Ishikawa (cell line): ENCODE data around the gene RUFY2.

ENCODE experiments used
- CEBPB ChIP-seq: IDR thresholded peaks from 2 replicates; pipeline ENCODE4 v1.6.1; 2012
- CREB1 ChIP-seq: IDR thresholded peaks from 2 replicates; pipeline ENCODE4 v1.6.1; 2012; ENCODE audit warnings: low read depth
- EGR1 ChIP-seq: IDR thresholded peaks from 2 replicates; pipeline ENCODE4 v1.6.1; 2012
- EP300 ChIP-seq: IDR thresholded peaks from 2 replicates; pipeline ENCODE4 v1.6.1; 2012; ENCODE audit warnings: borderline replicate concordance
- FOXM1 ChIP-seq: IDR thresholded peaks from 2 replicates; pipeline ENCODE4 v1.6.1; 2012; ENCODE audit warnings: low read depth, borderline replicate concordance
- MAX ChIP-seq: IDR thresholded peaks from 2 replicates; pipeline ENCODE4 v1.6.1; 2012
- NFIC ChIP-seq: IDR thresholded peaks from 2 replicates; pipeline ENCODE4 v1.6.1; 2012
- RAD21 ChIP-seq: IDR thresholded peaks from 2 replicates; pipeline ENCODE4 v1.6.1; 2012; ENCODE audit warnings: low read depth
- REST ChIP-seq: IDR thresholded peaks from 2 replicates; pipeline ENCODE4 v1.6.1; 2012; ENCODE audit warnings: low read depth, mild to moderate bottlenecking
- TAF1 ChIP-seq: IDR thresholded peaks from 2 replicates; pipeline ENCODE4 v1.6.1; 2012; ENCODE audit warnings: low read depth, mild to moderate bottlenecking
- TCF12 ChIP-seq: IDR thresholded peaks from 2 replicates; pipeline ENCODE4 v1.6.1; 2012; ENCODE audit warnings: low read depth
- TEAD4 ChIP-seq: IDR thresholded peaks from 2 replicates; pipeline ENCODE4 v1.6.1; 2012
- USF1 ChIP-seq: IDR thresholded peaks from 2 replicates; pipeline ENCODE4 v1.6.1; 2012
- YY1 ChIP-seq: IDR thresholded peaks from 2 replicates; pipeline ENCODE4 v1.6.1; 2012; ENCODE audit warnings: low read depth
- ZBTB7A ChIP-seq: IDR thresholded peaks from 2 replicates; pipeline ENCODE4 v1.6.1; 2012; ENCODE audit warnings: low read depth

RUFY2 gene

GRCh38 chr10:68419376-68419775 is 12.3 kb upstream of the RUFY2 start:
- TF ChIP-seq YY1 (no peak), TEAD4 (no peak), TCF12 (no peak), CEBPB (no peak), MAX (no peak), ZBTB7A (no peak), EGR1 (no peak), REST (no peak), NFIC (no peak), USF1 (no peak), TAF1 (no peak)

GRCh38 chr10:68408898-68409518 is 1.9 kb upstream of the RUFY2 start:
- TF ChIP-seq MAX (no peak), TCF12 (no peak), USF1 (no peak), EGR1 (no peak), ZBTB7A (no peak), TAF1 (no peak)

GRCh38 chr10:68406111-68406814 is 814 bp downstream of the RUFY2 start:
- no peak for TF ChIP-seq TCF12
- no peak for TF ChIP-seq TAF1
- TF ChIP-seq RAD21, result no peak
- TF ChIP-seq ZBTB7A, result 0 out of 2 replicates have a peak, but pooled peaks have one; percentile 48

GRCh38 chr10:68403701-68404100 is 3.4 kb downstream of the RUFY2 start:
- TF ChIP-seq TEAD4 (no peak), TCF12 (no peak), TAF1 (no peak), USF1 (no peak), EP300 (no peak), CEBPB (no peak), NFIC (no peak), MAX (no peak), FOXM1 (no peak), RAD21 (no peak)

- TF ChIP-seq EP300 (no peak), ZBTB7A (no peak), CREB1 (no peak), TCF12 (no peak), NFIC (no peak), EGR1 (no peak), YY1 (no peak), RAD21 (no peak), CEBPB (no peak), TEAD4 (no peak), MAX (no peak), USF1 (no peak), FOXM1 (no peak), REST (no peak), TAF1 (no peak)
Observed at GRCh38 chr10:68402276-68402675, 4.8 kb downstream of the RUFY2 start.
